ENCODE results near the gene SELPLG. TPM values are rescaled to one million over a fixed set of nuclear protein-coding genes. Genes with fewer than 3 reads are reported as not detected.

SELPLG gene
- total and polyA plus RNA-seq, 4 donors = 2.1 to 9.6 (median 4.8) TPM

GRCh38 chr12:108599948-108600701 is 33.6 kb downstream of the SELPLG start:
- 82% methylated on average over 10 of the region's 10 CpGs for WGBS
- DNase-seq (ENCODE audit: low spot score) = no peak
- no peaks in the 10 kb centered on the region for H3K4me1 ChIP-seq (ENCODE audit: control insufficient read depth in 4 of 4, insufficient read depth in 4 of 4, low read length in 3 of 4)
- H3K27ac ChIP-seq (ENCODE audit: low read depth in 1 of 2, low read length in 2 of 2) = no peak overlapping the region
- TF ChIP-seq MAX (IDR thresholded peaks at IDR 0.05) (no peak), JUND (IDR thresholded peaks at IDR 0.05) (no peak), HNF4G (IDR thresholded peaks at IDR 0.05) (no peak), SP1 (IDR thresholded peaks at IDR 0.05) (no peak), ZBTB33 (IDR thresholded peaks at IDR 0.05) (no peak), FOXA1 (IDR thresholded peaks at IDR 0.05) (no peak), YY1 (IDR thresholded peaks at IDR 0.05) (no peak), FOXA2 (IDR thresholded peaks at IDR 0.05) (no peak)
- H3K36me3 ChIP-seq (ENCODE audit: control insufficient read depth in 4 of 4, insufficient read depth in 3 of 4, low read depth in 1 of 4, low read length in 3 of 4) = no peaks in the 10 kb centered on the region
- H3K27me3 ChIP-seq (ENCODE audit: control insufficient read depth in 4 of 4, insufficient read depth in 4 of 4, low read length in 3 of 4) = no peaks in the 10 kb centered on the region
- H3K9me3 ChIP-seq (ENCODE audit: control insufficient read depth in 4 of 4, low read length in 3 of 4) = no peaks in the 10 kb centered on the region
- no peak overlapping the region for H3K9ac ChIP-seq (ENCODE audit: low read depth in 1 of 2, low read length in 2 of 2)
- H3K4me3 ChIP-seq (ENCODE audit: low read depth in 1 of 3, low read length in 3 of 3) = no peak overlapping the region

- H3K27ac ChIP-seq (ENCODE audit: low read depth in 1 of 2, low read length in 2 of 2) = no peak overlapping the region
These were observed 34.2 kb downstream of the SELPLG start for GRCh38 chr12:108599541-108599940.

GRCh38 chr12:108598553-108599250 is 35.0 kb downstream of the SELPLG start:
- TF ChIP-seq RXRA (IDR thresholded peaks at IDR 0.05) = no peak
- no peak for TF ChIP-seq MAX (IDR thresholded peaks at IDR 0.05)
- TF ChIP-seq TAF1 (conservative IDR thresholded peaks at IDR 0.05) = no peak
- Histone ChIP-seq H3K9me3 (ENCODE audit: control insufficient read depth in 4 of 4, low read length in 3 of 4) (no peaks in the 10 kb centered on the region), H3K4me3 (ENCODE audit: low read depth in 1 of 3, low read length in 3 of 3) (no peak overlapping the region), H3K4me1 (ENCODE audit: control insufficient read depth in 4 of 4, insufficient read depth in 4 of 4, low read length in 3 of 4) (no peaks in the 10 kb centered on the region), H3K27me3 (ENCODE audit: control insufficient read depth in 4 of 4, insufficient read depth in 4 of 4, low read length in 3 of 4) (no peaks in the 10 kb centered on the region), H3K36me3 (ENCODE audit: control insufficient read depth in 4 of 4, insufficient read depth in 3 of 4, low read depth in 1 of 4, low read length in 3 of 4) (no peaks in the 10 kb centered on the region), H3K9ac (ENCODE audit: low read depth in 1 of 2, low read length in 2 of 2) (no peak overlapping the region), H3K27ac (ENCODE audit: low read depth in 1 of 2, low read length in 2 of 2) (no peak overlapping the region)
- WGBS = 85% methylated on average over 11 of the region's 11 CpGs
- no peak for DNase-seq (ENCODE audit: low spot score)

More at GRCh38 chr12:108599541-108599940, 34.2 kb downstream of the SELPLG start:
- 73% methylated on average over 6 of the region's 6 CpGs for WGBS
- H3K9ac ChIP-seq (ENCODE audit: low read depth in 1 of 2, low read length in 2 of 2) = no peak overlapping the region
- no peak for DNase-seq (ENCODE audit: low spot score)
- H3K36me3 ChIP-seq (ENCODE audit: control insufficient read depth in 4 of 4, insufficient read depth in 3 of 4, low read depth in 1 of 4, low read length in 3 of 4) = no peaks in the 10 kb centered on the region
- no peaks in the 10 kb centered on the region for H3K4me1 ChIP-seq (ENCODE audit: control insufficient read depth in 4 of 4, insufficient read depth in 4 of 4, low read length in 3 of 4)
- no peak for TF ChIP-seq HNF4A (conservative IDR thresholded peaks at IDR 0.05)
- no peak for TF ChIP-seq RXRA (IDR thresholded peaks at IDR 0.05)
- TF ChIP-seq JUND (IDR thresholded peaks at IDR 0.05) = no peak
- no peak for TF ChIP-seq TAF1 (conservative IDR thresholded peaks at IDR 0.05)
- no peak for TF ChIP-seq SP1 (IDR thresholded peaks at IDR 0.05)
- no peak for TF ChIP-seq FOXA1 (IDR thresholded peaks at IDR 0.05)
- TF ChIP-seq YY1 (IDR thresholded peaks at IDR 0.05) = no peak
- no peak for TF ChIP-seq HNF4G (IDR thresholded peaks at IDR 0.05)
- no peak for TF ChIP-seq RAD21 (IDR thresholded peaks at IDR 0.05)
- TF ChIP-seq GABPA (IDR thresholded peaks at IDR 0.05 in 1 of 2, conservative IDR thresholded peaks at IDR 0.05 in 1 of 2) = no peak
- TF ChIP-seq FOXA2 (IDR thresholded peaks at IDR 0.05) = no peak
- no peaks in the 10 kb centered on the region for H3K27me3 ChIP-seq (ENCODE audit: control insufficient read depth in 4 of 4, insufficient read depth in 4 of 4, low read length in 3 of 4)
- H3K9me3 ChIP-seq (ENCODE audit: control insufficient read depth in 4 of 4, low read length in 3 of 4) = no peaks in the 10 kb centered on the region
- no peak overlapping the region for H3K4me3 ChIP-seq (ENCODE audit: low read depth in 1 of 3, low read length in 3 of 3)

All from liver (tissue), 9 donors.